ENCODE results near the gene AADACL3. TPM values are rescaled to one million over a fixed set of nuclear protein-coding genes. Genes with fewer than 3 reads are reported as not detected.

Gene AADACL3
- total and polyA plus RNA-seq, 2 of the 8 experiments (the other 6 are each of a cell fraction or from before 2014, with no cell fraction given): 0.33 to 2.3 TPM

DNA sequence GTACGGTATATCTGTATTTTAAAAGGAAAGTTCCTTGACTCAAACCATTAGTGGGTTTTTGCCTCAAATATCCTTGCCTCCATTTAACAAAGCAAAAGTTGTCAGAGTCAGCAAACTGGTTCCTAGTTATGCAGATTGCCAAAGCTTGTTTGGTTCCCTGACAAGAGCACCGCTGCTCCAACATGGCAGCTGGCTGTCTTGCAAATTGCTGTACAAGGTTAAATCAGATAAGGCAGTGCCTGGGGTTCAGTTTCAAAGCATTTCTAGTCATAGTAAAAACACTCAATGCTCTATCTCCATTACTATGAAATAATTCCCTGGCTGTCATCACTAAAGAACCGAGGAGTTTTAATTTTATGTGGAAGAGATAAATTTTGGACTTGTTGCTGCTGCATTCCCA is 18.7 kb downstream of the AADACL3 start (continued):
- TF ChIP-seq JUND (IDR thresholded peaks at IDR 0.05; ENCODE audit: low read length) (no peak), BCL11A (IDR thresholded peaks at IDR 0.05; ENCODE audit: low read depth in 2 of 2, low read length in 2 of 2) (no peak), ZNF274 (IDR thresholded peaks at IDR 0.05; ENCODE audit: borderline replicate concordance, extremely low read depth, low read length) (no peak), BRCA1 (IDR thresholded peaks at IDR 0.05; ENCODE audit: low read depth, low read length) (no peak), KDM5A (IDR thresholded peaks at IDR 0.05; ENCODE audit: low read length) (no peak), HDAC6 (IDR thresholded peaks at IDR 0.05; ENCODE audit: low read depth, low read length) (no peak)
- TF ChIP-seq, protein P1, sequence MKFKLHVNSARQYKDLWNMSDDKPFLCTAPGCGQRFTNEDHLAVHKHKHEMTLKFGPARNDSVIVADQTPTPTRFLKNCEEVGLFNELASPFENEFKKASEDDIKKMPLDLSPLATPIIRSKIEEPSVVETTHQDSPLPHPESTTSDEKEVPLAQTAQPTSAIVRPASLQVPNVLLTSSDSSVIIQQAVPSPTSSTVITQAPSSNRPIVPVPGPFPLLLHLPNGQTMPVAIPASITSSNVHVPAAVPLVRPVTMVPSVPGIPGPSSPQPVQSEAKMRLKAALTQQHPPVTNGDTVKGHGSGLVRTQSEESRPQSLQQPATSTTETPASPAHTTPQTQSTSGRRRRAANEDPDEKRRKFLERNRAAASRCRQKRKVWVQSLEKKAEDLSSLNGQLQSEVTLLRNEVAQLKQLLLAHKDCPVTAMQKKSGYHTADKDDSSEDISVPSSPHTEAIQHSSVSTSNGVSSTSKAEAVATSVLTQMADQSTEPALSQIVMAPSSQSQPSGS (IDR thresholded peaks at IDR 0.05; ENCODE audit: low read length): no peak
- TF ChIP-seq, protein P2, sequence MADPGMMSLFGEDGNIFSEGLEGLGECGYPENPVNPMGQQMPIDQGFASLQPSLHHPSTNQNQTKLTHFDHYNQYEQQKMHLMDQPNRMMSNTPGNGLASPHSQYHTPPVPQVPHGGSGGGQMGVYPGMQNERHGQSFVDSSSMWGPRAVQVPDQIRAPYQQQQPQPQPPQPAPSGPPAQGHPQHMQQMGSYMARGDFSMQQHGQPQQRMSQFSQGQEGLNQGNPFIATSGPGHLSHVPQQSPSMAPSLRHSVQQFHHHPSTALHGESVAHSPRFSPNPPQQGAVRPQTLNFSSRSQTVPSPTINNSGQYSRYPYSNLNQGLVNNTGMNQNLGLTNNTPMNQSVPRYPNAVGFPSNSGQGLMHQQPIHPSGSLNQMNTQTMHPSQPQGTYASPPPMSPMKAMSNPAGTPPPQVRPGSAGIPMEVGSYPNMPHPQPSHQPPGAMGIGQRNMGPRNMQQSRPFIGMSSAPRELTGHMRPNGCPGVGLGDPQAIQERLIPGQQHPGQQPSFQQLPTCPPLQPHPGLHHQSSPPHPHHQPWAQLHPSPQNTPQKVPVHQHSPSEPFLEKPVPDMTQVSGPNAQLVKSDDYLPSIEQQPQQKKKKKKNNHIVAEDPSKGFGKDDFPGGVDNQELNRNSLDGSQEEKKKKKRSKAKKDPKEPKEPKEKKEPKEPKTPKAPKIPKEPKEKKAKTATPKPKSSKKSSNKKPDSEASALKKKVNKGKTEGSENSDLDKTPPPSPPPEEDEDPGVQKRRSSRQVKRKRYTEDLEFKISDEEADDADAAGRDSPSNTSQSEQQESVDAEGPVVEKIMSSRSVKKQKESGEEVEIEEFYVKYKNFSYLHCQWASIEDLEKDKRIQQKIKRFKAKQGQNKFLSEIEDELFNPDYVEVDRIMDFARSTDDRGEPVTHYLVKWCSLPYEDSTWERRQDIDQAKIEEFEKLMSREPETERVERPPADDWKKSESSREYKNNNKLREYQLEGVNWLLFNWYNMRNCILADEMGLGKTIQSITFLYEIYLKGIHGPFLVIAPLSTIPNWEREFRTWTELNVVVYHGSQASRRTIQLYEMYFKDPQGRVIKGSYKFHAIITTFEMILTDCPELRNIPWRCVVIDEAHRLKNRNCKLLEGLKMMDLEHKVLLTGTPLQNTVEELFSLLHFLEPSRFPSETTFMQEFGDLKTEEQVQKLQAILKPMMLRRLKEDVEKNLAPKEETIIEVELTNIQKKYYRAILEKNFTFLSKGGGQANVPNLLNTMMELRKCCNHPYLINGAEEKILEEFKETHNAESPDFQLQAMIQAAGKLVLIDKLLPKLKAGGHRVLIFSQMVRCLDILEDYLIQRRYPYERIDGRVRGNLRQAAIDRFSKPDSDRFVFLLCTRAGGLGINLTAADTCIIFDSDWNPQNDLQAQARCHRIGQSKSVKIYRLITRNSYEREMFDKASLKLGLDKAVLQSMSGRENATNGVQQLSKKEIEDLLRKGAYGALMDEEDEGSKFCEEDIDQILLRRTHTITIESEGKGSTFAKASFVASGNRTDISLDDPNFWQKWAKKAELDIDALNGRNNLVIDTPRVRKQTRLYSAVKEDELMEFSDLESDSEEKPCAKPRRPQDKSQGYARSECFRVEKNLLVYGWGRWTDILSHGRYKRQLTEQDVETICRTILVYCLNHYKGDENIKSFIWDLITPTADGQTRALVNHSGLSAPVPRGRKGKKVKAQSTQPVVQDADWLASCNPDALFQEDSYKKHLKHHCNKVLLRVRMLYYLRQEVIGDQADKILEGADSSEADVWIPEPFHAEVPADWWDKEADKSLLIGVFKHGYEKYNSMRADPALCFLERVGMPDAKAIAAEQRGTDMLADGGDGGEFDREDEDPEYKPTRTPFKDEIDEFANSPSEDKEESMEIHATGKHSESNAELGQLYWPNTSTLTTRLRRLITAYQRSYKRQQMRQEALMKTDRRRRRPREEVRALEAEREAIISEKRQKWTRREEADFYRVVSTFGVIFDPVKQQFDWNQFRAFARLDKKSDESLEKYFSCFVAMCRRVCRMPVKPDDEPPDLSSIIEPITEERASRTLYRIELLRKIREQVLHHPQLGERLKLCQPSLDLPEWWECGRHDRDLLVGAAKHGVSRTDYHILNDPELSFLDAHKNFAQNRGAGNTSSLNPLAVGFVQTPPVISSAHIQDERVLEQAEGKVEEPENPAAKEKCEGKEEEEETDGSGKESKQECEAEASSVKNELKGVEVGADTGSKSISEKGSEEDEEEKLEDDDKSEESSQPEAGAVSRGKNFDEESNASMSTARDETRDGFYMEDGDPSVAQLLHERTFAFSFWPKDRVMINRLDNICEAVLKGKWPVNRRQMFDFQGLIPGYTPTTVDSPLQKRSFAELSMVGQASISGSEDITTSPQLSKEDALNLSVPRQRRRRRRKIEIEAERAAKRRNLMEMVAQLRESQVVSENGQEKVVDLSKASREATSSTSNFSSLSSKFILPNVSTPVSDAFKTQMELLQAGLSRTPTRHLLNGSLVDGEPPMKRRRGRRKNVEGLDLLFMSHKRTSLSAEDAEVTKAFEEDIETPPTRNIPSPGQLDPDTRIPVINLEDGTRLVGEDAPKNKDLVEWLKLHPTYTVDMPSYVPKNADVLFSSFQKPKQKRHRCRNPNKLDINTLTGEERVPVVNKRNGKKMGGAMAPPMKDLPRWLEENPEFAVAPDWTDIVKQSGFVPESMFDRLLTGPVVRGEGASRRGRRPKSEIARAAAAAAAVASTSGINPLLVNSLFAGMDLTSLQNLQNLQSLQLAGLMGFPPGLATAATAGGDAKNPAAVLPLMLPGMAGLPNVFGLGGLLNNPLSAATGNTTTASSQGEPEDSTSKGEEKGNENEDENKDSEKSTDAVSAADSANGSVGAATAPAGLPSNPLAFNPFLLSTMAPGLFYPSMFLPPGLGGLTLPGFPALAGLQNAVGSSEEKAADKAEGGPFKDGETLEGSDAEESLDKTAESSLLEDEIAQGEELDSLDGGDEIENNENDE (IDR thresholded peaks at IDR 0.05; ENCODE audit: insufficient replicate concordance, low read length): no peak
